MM.1S (cell line): Measurements from ENCODE around the gene ASCC3.

ENCODE experiments used
- CTCF ChIP-seq: fragments of 300-600 bp; sonication (generic); IDR thresholded peaks from 2 replicates; pipeline ENCODE4 v1.5.1; 2016; ENCODE audit warnings: antibody characterized with exemption, low read length, mixed read lengths
- EZH2 ChIP-seq: fragments of 300-600 bp; sonication (generic); optimal IDR thresholded peaks from 2 replicates; pipeline ENCODE3; 2017; ENCODE audit warnings: low read depth, mild to moderate bottlenecking, antibody characterized with exemption, low read length, mixed read lengths
- EZH2phosphoT487 ChIP-seq: fragments of 300-600 bp; sonication (generic); IDR thresholded peaks from 2 replicates; pipeline ENCODE4 v1.6.1; 2018; ENCODE audit warnings: antibody characterized with exemption, low read length

GRCh38 chr6:100599088-100599770 is 281.9 kb downstream of the ASCC3 start:
- TF ChIP-seq CTCF (no peak), EZH2phosphoT487 (no peak), EZH2 (no peak)
